Muscle layer of duodenum (tissue), 2 donors: ENCODE measurements around the gene UXS1.

ENCODE experiments used
- H3K27ac ChIP-seq: one replicate; pipeline ENCODE4 v1.7.0; 2013; ENCODE audit warnings: mild to moderate bottlenecking, low read length
- H3K27me3 ChIP-seq: one replicate; pipeline ENCODE4 v1.7.0; 2013; ENCODE audit warnings: low read depth, mild to moderate bottlenecking, control low read depth, low read length
- H3K36me3 ChIP-seq, 2 donors: one replicate each; pipeline ENCODE4 v1.7.0; 2013; ENCODE audit warnings: low read length in 2 of 2, control low read depth in 1 of 2, mild to moderate bottlenecking in 1 of 2; ENCODE audit not compliant: insufficient read depth in 2 of 2, control insufficient read depth in 1 of 2
- H3K4me1 ChIP-seq, 2 donors: one replicate each; pipeline ENCODE4 v1.7.0; 2013; ENCODE audit warnings: low read length in 2 of 2, mild to moderate bottlenecking in 2 of 2, control low read depth in 1 of 2, moderate library complexity in 1 of 2; ENCODE audit not compliant: insufficient read depth in 2 of 2, control insufficient read depth in 1 of 2
- H3K4me3 ChIP-seq, 2 donors: one replicate each; pipeline ENCODE4 v1.7.0; 2013; ENCODE audit warnings: low read length in 2 of 2, low read depth in 1 of 2, mild to moderate bottlenecking in 1 of 2
- H3K9me3 ChIP-seq, 2 donors: one replicate each; pipeline ENCODE4 v1.7.0; 2013; ENCODE audit warnings: low read length in 2 of 2, control low read depth in 1 of 2, mild to moderate bottlenecking in 1 of 2; ENCODE audit not compliant: control insufficient read depth in 1 of 2
- donor health status: healthy.

The UXS1 gene

GRCh38 chr2:106053581-106053980 is 140.5 kb downstream of the UXS1 start:
- no peaks in the 10 kb centered on the region for H3K27me3 ChIP-seq
- H3K9me3 ChIP-seq: no peaks in the 10 kb centered on the region
- H3K4me3 ChIP-seq: no peak overlapping the region
- H3K27ac ChIP-seq: no peak overlapping the region
- H3K4me1 ChIP-seq: no peaks in the 10 kb centered on the region
- H3K36me3 ChIP-seq: no peaks in the 10 kb centered on the region

- no peaks in the 10 kb centered on the region for H3K27me3 ChIP-seq
- no peak overlapping the region for H3K27ac ChIP-seq
- no peaks in the 10 kb centered on the region for H3K9me3 ChIP-seq
- H3K4me1 ChIP-seq: no peaks in the 10 kb centered on the region
- H3K36me3 ChIP-seq: no peaks in the 10 kb centered on the region
- H3K4me3 ChIP-seq: no peak overlapping the region
Observed at GRCh38 chr2:106053116-106053515, 141.0 kb downstream of the UXS1 start.

GRCh38 chr2:106044859-106045258 is 149.2 kb downstream of the UXS1 start:
- H3K9me3 ChIP-seq: no peaks in the 10 kb centered on the region
- H3K27ac ChIP-seq: no peak overlapping the region
- H3K36me3 ChIP-seq: no peaks in the 10 kb centered on the region
- H3K4me3 ChIP-seq: no peak overlapping the region
- peaks cover 0 to 12% of the 10 kb centered on the region in 2 donors for H3K4me1 ChIP-seq
- H3K27me3 ChIP-seq: no peaks in the 10 kb centered on the region

GRCh38 chr2:106044021-106044420 is 150.1 kb downstream of the UXS1 start:
- no peaks in the 10 kb centered on the region for H3K9me3 ChIP-seq
- no peaks in the 10 kb centered on the region for H3K36me3 ChIP-seq
- no peak overlapping the region for H3K27ac ChIP-seq
- no peaks in the 10 kb centered on the region for H3K27me3 ChIP-seq
- no peak overlapping the region for H3K4me3 ChIP-seq
- peaks cover 0 to 15% of the 10 kb centered on the region in 2 donors for H3K4me1 ChIP-seq
